ENCODE measurements around the gene ARMH3.

DNA sequence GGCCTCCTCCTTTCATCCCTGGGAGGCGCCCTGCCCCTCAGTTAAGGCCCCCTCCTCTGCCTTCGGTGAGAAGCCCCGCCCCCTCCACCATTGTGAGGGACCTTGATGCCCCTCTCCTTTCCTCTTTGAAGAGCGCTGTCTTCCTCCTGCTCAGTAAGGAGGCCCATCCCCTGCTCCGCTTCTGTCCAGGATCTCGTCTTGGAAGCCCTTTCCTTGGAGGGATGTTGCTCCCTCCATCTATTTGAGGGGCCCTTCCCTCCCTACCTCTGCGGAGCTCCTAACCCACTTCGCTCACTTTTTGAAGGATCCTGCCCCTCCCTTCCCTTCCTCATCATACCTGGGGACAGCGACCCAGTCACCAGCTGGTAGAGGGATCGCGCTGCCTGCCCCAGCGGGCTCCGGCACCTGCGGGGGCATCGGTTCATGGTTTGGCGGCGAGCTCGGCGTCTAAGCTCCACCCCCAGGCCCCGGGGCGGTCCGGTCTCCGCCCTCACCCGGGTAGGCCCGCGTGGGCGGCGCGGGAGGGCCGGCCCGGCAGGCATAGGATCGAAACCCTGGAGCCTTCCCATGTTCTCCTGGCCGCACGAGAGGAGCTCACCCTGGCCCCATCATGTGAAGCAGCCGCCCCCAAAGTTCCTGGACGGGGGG lies 216.4 kb downstream of the ARMH3 start:
- no peak for TF ChIP-seq POLR2A (IDR thresholded peaks at IDR 0.05; ENCODE audit: low read depth, low read length)
- TF ChIP-seq TAF1 (IDR thresholded peaks at IDR 0.05; ENCODE audit: borderline replicate concordance, low read depth, low read length) = no peak
- no peak for TF ChIP-seq POLR2AphosphoS5 (IDR thresholded peaks at IDR 0.05; ENCODE audit: low read depth, low read length)

Measured in GM12892 (cell line).